DOHH2 (cell line): Measurements from ENCODE around the gene ZIC1.

Source experiments
- H3F3A ChIP-seq: fragments of 200-600 bp; sonication (generic), shearing (Covaris generic); 2 replicates; pipeline ENCODE4 v1.6.0; 2016; ENCODE audit warnings: antibody characterized with exemption, mild to moderate bottlenecking; ENCODE audit not compliant: control insufficient read depth, insufficient read depth
- H3K27ac ChIP-seq: fragments of 200-600 bp; sonication (generic); 2 replicates; pipeline ENCODE4 v1.5.1; 2014; ENCODE audit warnings: low read depth, mild to moderate bottlenecking, low read length, moderate library complexity
- H3K27me3 ChIP-seq: fragments of 200-600 bp; sonication (generic); 2 replicates; pipeline ENCODE4 v1.6.1; 2014; ENCODE audit warnings: mild to moderate bottlenecking, low read length, mixed read lengths; ENCODE audit not compliant: control insufficient read depth
- H3K36me3 ChIP-seq: fragments of 200-600 bp; sonication (generic); 2 replicates; pipeline ENCODE4 v1.6.1; 2014; ENCODE audit warnings: mild to moderate bottlenecking, low read length, moderate library complexity, mixed read lengths; ENCODE audit not compliant: control insufficient read depth
- H3K4me1 ChIP-seq: fragments of 200-600 bp; sonication (generic); 2 replicates; pipeline ENCODE4 v1.6.1; 2014; ENCODE audit warnings: mild to moderate bottlenecking, low read length, mixed read lengths; ENCODE audit not compliant: control insufficient read depth
- H3K4me2 ChIP-seq: fragments of 200-600 bp; sonication (generic); 2 replicates; pipeline ENCODE4 v1.6.0; 2014; ENCODE audit warnings: mild to moderate bottlenecking, low read length, moderate library complexity
- H3K4me3 ChIP-seq: fragments of 200-600 bp; sonication (generic); 2 replicates; pipeline ENCODE4 v1.5.1; 2014; ENCODE audit warnings: mild to moderate bottlenecking, low read length, mixed read lengths
- H3K79me2 ChIP-seq: fragments of 200-600 bp; sonication (generic); 2 replicates; pipeline ENCODE4 v1.6.1; 2014; ENCODE audit warnings: mild to moderate bottlenecking, low read length, mixed read lengths; ENCODE audit not compliant: control insufficient read depth
- H3K9me2 ChIP-seq: fragments of 200-600 bp; sonication (generic); replicated peaks from 2 replicates; pipeline ENCODE4 v1.6.1; 2014; ENCODE audit warnings: mild to moderate bottlenecking, low read length, mixed read lengths; ENCODE audit not compliant: control insufficient read depth
- H3K9me3 ChIP-seq: fragments of 200-600 bp; sonication (generic); 2 replicates; pipeline ENCODE4 v1.6.1; 2014; ENCODE audit warnings: antibody characterized with exemption, low read length, mixed read lengths; ENCODE audit not compliant: control insufficient read depth, insufficient read depth
- H4K20me1 ChIP-seq: fragments of 200-600 bp; sonication (generic); 2 replicates; pipeline ENCODE4 v1.6.0; 2014; ENCODE audit warnings: low read depth, mild to moderate bottlenecking, antibody characterized with exemption, low read length, moderate library complexity; ENCODE audit not compliant: control insufficient read depth, insufficient read depth
- EZH2phosphoT487 ChIP-seq: fragments of 200-600 bp; sonication (generic); IDR thresholded peaks from 2 replicates; pipeline ENCODE4 v1.6.1; 2017; ENCODE audit warnings: borderline replicate concordance, mild to moderate bottlenecking, antibody characterized with exemption, low read length, moderate library complexity, mixed read lengths
- TF ChIP-seq, protein P1 (sequence below): fragments of 200-600 bp; sonication (generic); IDR thresholded peaks from one replicate; pipeline ENCODE4 v1.5.1; 2014; ENCODE audit warnings: antibody characterized with exemption, mild to moderate bottlenecking, low read depth, low read length; ENCODE audit not compliant: poor library complexity, severe bottlenecking

The ZIC1 gene

DNA sequence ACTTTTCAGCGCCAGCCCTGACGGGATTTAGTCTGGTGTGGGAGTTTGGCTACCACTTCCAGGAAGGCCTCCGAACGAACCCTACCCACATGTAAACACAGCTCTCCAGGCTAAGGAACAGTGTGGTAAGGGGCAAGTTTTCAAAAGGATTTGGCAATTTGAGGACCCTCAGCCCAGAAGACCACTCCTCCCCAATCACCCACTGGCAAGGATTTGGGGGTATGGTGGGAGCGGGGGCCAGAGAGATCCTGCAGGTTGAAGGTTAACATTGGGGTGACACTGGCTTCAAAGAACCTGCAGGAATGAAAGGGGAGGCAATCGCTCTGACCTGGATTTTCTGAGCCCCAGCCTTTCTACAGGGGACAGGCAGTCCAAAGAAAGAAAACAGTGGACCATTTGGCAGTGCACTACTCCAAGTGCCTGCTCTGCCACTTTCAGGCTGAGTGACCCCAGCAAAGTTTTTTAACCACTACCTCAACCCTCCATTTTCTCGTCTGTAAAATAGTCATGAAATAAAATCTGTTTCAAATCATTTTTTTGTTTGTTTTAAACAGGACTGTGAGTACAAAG, 37.3 kb upstream of the ZIC1 start:
- Histone ChIP-seq H4K20me1 (no peaks in the 10 kb centered on the region), H3K4me1 (no peaks in the 10 kb centered on the region), H3K27me3 (no peaks in the 10 kb centered on the region), H3K9me3 (no peaks in the 10 kb centered on the region; the same call in 1 of the 2 replicates), H3K27ac (no peak overlapping the region), H3K36me3 (no peaks in the 10 kb centered on the region), H3K79me2 (no peaks in the 10 kb centered on the region), H3K4me2 (no peak overlapping the region), H3K9me2 (no peaks in the 10 kb centered on the region), H3F3A (no peaks in the 10 kb centered on the region), H3K4me3 (no peak overlapping the region)
- TF ChIP-seq, protein P1, sequence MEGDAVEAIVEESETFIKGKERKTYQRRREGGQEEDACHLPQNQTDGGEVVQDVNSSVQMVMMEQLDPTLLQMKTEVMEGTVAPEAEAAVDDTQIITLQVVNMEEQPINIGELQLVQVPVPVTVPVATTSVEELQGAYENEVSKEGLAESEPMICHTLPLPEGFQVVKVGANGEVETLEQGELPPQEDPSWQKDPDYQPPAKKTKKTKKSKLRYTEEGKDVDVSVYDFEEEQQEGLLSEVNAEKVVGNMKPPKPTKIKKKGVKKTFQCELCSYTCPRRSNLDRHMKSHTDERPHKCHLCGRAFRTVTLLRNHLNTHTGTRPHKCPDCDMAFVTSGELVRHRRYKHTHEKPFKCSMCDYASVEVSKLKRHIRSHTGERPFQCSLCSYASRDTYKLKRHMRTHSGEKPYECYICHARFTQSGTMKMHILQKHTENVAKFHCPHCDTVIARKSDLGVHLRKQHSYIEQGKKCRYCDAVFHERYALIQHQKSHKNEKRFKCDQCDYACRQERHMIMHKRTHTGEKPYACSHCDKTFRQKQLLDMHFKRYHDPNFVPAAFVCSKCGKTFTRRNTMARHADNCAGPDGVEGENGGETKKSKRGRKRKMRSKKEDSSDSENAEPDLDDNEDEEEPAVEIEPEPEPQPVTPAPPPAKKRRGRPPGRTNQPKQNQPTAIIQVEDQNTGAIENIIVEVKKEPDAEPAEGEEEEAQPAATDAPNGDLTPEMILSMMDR, result no peak
- no peak for TF ChIP-seq EZH2phosphoT487

GRCh38 chr3:147372525-147373027, 36.6 kb upstream of the ZIC1 start:
- no peaks in the 10 kb centered on the region for H3F3A ChIP-seq
- TF ChIP-seq, protein P1, result no peak
- no peak for TF ChIP-seq EZH2phosphoT487
- no peaks in the 10 kb centered on the region for H3K9me2 ChIP-seq
- no peaks in the 10 kb centered on the region for H3K36me3 ChIP-seq
- no peaks in the 10 kb centered on the region for H3K4me1 ChIP-seq
- no peak overlapping the region for H3K4me2 ChIP-seq
- no peak overlapping the region for H3K27ac ChIP-seq
- H3K4me3 ChIP-seq, result no peak overlapping the region
- no peaks in the 10 kb centered on the region for H4K20me1 ChIP-seq
- H3K9me3 ChIP-seq, result no peaks in the 10 kb centered on the region; the same call in 1 of the 2 replicates
- no peaks in the 10 kb centered on the region for H3K79me2 ChIP-seq
- H3K27me3 ChIP-seq, result no peaks in the 10 kb centered on the region

DNA sequence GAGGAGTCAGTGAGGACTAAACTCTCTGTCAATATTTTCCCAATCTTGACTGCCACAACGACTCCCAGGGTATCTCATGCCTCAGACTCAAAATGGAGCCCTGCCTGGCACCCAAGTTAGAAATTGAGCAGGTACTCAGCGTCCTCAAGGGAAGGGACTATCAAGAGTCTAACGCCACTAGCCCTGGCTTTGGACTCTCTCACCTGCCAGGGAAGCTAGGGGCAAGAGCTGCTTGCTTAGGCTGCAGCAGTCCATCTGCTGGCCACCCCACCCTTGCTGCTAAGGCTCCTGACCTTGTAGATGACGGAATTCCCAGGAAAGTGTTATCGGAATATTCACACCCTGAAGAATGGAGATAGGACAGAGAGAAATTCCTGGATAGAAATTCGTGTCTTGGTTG, 35.9 kb upstream of the ZIC1 start:
- no peak overlapping the region for H3K27ac ChIP-seq
- H3K4me3 ChIP-seq, result no peak overlapping the region
- no peaks in the 10 kb centered on the region for H3K9me2 ChIP-seq
- no peaks in the 10 kb centered on the region; the same call in 1 of the 2 replicates for H3K9me3 ChIP-seq
- H3K4me2 ChIP-seq, result no peak overlapping the region
- H4K20me1 ChIP-seq, result no peaks in the 10 kb centered on the region
- no peaks in the 10 kb centered on the region for H3K27me3 ChIP-seq
- no peaks in the 10 kb centered on the region for H3F3A ChIP-seq
- H3K36me3 ChIP-seq, result no peaks in the 10 kb centered on the region
- TF ChIP-seq, protein P1, result no peak
- TF ChIP-seq EZH2phosphoT487, result no peak
- no peaks in the 10 kb centered on the region for H3K79me2 ChIP-seq
- H3K4me1 ChIP-seq, result no peaks in the 10 kb centered on the region
